HG03045 (cell line): Measurements from ENCODE around the gene SIPA1L2.

ENCODE experiments used
- ATAC-seq: cut with Tn5 transposase; IDR thresholded peaks from one replicate; pipeline ENCODE4 v1.9.1; 2021; ENCODE audit warnings: mild to moderate bottlenecking, moderate library complexity; ENCODE audit not compliant: unreplicated experiment

SIPA1L2 gene

DNA sequence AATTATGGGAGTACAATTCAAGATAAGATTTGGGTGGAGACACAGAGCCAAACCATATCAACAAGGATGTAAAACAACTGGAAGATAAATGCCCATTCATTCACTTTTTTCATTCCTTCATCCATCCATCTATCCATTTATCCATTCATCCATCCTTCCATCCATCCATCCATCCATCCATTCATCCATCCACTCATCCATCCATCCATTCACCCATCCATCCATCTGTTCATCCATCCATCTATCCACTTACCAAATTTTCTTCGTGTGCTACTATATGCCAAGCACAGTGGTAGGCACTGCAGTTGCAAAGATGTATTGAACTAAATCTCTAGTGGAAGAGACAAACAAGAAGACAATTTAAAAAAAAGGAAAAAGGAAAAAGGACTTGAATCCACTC, 14.3 kb upstream of the SIPA1L2 start:
- no peak for ATAC-seq

DNA sequence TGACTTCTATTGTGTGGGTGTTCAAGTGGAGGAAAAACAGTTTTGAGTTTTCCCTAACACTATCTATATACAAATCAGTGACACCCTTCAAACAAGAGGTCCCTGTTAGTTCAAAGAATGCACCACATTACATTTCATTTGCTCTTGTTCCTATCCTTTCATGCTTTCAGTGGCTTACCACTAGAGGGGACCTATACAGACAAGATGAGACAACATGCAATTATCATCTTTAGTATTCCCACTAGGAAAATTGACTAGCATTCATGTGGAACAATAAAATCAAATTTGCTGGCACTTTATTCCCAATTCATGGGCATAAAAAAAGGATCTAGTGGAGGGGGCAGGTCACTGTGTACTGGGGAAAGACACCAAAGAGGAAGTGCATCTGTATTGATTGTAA, 13.3 kb upstream of the SIPA1L2 start:
- ATAC-seq = no peak

DNA sequence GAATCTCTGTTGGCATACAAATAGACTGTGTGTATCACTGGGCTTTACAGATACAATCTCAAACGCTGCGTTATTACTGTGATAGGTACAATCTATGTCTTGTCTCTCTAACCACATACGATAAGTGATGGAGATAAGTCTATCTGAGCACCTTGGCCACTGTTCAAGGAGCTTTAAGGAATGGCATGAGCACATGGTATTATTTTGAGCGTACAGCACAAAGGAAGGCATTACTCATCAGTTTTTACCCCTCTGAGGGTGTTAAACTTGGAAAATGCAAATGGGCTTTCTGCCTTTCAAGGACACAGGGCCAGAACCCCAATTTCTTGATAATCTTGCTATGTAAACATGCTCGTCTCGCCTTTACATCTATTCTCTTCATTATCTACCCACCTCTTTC, 11.6 kb upstream of the SIPA1L2 start:
- no peak for ATAC-seq

DNA sequence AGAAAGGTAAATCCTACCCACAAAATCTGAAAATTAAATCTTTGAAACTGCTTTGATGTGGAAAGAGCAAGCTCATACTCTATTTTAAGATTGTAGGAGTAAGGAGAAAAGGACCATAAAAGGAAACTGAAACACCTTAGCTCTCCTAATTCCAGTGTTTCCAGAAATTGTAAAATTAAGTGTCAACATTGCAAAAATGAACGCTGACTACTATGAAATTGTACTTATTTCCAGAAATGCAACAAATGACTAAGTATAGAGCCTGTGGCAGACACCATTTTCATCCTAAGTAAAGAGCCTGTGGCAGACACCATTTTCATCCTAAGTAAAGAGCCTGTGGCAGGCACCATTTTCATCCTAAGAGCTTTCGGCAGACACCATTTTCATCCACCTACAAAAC, 6.9 kb upstream of the SIPA1L2 start:
- no peak for ATAC-seq

DNA sequence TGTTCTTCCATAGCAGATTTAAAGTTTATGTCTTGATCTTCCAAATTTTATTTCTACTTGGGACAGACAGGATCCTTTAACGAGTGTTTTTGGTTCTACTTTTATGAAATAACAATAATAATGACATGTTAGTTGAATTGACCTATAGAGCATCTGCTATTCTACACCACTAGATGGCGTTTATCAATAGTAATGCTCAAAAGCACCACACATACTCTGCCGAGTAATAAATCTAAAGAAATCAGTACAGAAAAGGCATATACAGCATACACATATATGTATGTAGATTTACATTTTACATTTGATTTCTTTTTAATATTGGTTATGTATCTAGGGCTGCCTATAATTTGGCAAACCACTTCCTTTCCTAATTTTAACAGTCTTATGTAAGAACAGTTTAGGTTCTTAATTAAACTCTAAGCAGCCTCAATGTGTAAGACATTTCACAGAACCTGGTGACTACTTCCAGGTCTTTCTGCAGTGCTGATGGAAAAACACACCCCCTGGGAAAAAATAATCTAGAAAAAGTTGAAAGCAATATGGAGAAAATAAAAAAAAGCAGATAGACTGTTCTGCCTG, 5.9 kb upstream of the SIPA1L2 start:
- ATAC-seq = peak; percentile 50

DNA sequence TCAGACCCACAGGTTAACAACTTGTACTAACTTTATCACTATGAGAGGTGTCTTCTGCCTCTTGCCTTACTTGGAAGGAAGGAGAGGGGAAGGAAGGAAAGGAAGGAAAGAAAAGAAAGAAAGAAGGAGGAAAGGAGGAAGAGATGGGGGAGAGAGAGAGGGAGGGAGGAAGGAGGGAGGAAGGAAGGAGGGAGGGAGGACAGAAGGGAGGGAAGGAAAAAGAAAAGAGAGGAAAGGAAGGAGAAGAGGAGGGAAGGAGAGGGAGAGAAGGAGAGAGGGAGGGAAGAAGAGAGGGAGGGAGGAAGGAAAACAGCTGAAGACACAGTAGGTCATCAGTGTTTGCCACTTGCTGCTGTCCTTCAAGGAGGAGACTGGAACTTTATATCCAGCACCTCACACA, 5.3 kb upstream of the SIPA1L2 start:
- no peak for ATAC-seq

DNA sequence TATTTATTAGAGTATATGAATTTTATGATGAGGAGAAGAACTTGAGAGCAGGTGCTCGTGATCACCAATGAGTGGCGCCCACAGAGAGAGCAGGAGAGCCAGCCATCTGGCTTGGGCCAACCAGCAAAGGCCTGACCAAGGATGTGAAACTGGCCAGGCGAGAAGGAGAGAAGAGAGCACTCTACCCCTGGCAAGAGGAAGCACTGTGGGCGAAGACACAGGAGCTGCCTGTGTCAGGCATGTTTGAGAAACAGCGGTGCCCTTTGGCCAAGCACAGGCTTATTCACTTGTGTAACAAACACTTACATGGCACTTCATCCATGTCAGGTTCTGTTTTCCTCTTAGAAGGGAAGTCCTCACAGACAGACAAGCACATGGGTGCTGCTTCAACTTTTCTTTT, 4.2 kb upstream of the SIPA1L2 start:
- ATAC-seq = no peak

DNA sequence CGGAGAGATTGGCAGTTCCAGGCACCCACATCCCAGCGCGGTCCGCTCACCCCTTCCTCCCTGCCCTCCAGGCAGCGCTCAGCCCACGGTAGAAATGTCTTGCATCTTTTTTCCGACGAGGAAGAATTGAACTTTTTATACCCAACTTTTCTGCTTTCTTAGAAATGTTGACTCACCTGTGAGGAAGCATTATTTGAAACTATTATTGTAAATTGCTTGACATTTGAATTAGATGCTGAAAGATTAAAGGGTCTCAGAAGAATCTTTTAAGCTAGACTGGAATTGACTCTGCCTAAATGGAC, 912 bp upstream of the SIPA1L2 start:
- no peak for ATAC-seq

DNA sequence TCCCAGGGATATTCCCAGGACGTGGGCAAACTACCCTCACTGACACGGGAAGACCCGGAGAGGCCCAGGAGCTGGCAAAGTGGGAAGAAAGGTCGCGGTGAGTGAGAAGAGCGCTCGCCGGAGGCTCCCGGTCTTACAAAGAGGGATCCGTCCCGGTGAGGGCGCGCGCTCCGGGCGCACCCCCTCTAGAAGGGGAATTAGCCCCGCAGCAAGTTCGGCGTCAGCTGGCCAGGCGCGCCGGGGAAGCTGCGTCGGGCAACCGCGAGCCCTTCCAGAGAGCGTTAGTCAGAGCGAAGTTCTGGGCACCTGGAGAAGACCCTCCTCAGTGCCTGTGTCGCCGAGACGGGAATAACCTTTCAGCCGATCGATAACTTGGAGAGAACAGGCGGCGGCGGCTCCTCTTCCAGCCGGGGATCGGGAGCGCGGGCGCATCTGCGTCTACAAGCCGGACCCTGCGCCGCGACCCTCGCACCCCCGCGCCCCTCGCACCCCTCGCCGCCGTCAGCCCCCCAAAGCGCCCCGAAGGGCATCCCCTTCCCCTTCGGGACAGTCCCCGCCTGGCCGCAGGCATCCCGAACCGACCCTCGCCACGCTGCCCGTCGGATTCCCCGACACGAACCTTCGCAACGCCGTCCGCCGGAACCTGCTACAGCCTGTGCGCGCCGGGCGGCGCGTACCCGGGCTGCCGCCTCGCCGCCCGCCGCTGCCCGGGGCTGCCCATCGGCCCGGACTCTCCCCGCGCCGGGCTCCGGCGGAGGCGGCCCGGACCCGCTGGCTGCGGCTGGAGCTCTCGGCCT, 485 bp downstream of the SIPA1L2 start:
- peak; percentile 47 for ATAC-seq

DNA sequence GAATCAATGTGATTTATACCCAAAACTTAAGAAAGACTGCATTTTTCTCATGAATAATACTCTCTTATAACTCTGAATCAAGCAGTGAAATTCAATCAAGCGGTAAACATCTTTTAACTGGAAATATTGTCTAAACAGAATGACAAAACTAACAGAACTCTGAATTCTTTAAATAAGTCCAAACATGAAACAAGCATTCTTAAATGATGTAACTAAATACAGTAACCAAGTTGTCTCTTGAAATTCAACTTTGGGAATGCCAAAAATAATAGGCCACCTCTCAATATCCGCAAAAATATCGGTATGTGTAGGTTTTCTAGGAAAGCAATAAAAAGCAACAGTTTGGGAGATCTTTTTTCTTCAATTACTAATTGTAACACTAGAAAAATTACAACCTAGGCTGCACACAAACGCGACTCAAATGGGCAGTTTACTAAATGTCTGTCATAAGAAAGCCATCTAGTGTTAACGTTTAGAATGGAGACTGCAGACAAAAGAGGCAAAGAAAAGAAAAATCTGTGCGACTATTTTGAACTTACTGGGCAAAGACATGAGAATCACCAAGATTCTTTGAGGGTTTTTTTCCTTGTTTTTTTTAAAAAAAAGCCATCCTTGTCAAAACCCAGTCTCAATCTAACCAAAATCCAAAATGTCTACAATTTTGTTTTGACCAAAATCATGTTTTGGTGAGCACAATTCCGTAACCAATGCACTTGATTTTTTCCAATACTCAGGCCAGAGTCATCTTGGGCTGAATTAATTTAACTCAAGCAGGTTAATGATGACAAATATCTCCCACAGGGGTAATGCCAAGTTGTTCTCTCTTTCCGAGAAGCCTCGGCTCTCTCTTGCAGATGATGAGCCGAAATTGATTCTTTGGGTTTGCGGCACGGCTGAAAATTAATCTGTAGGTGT, 1.3 kb downstream of the SIPA1L2 start:
- ATAC-seq = no peak

DNA sequence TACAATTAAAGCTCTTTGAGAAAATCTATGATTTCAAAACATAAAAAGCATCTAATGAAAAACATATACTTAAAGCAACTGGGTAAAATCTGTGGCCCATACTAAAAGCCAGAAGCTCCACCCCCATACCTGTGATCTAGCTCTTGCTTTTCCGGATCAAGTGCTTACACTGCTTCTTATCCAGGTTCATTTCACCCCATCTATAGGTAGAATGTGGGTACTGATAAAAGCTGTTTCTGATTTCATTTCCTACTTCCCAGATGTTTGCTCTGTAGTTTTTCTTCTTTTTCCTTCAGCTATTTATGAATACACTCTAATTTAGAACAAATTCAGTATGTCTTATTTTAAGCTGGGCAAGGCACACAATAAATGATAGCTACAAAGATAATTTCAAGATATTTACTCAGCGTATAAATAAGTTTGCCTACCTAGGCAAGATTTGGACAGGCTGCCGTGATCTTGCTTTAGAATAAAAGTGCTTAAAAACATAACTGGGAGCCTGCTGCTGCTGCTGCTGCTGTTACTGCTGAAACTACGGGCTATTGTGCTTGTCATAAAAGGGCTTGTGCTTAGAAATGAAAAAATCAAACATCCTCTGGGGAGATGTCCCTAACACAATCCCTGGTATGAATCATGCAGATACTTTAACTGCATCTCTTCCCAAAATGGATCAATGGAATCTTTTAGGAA, 2.1 kb downstream of the SIPA1L2 start:
- ATAC-seq = no peak

DNA sequence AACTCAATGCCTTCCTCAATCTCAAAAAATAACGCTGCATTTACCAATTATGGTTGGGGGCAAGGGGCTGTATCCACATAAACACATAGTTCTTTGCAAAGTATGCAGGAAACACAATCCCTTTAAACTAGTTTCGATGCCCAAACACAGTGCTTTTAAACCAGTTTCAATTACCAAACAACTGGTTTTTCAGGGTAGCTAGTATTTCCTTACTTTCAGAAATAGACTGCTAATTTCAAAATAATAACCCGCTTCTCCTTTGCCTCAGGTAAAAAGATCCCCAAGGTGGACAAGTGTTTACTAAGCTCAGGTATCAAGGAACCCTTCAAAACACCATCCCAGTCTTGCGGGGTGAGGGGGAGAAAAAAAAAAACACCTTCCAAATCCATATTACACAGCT, 2.8 kb downstream of the SIPA1L2 start:
- ATAC-seq = no peak

DNA sequence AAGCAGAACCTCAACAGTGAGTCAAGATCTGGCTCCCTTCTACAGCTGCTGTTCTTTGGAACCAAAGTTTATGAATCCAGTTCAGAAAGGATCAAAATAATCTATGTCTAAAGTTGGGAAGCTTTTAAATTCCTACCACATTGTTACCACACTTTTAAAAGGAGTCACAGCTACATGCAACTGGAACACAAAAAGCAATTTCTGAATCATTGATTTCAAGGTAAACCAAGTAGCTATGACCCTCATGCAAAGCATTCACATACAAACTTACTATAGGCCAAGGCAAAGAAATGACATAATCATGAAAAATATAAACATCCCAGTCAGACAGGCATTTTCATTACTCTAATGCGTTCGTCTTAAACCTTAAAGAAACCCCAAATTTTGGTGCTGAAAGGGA, 3.5 kb downstream of the SIPA1L2 start:
- ATAC-seq = no peak

DNA sequence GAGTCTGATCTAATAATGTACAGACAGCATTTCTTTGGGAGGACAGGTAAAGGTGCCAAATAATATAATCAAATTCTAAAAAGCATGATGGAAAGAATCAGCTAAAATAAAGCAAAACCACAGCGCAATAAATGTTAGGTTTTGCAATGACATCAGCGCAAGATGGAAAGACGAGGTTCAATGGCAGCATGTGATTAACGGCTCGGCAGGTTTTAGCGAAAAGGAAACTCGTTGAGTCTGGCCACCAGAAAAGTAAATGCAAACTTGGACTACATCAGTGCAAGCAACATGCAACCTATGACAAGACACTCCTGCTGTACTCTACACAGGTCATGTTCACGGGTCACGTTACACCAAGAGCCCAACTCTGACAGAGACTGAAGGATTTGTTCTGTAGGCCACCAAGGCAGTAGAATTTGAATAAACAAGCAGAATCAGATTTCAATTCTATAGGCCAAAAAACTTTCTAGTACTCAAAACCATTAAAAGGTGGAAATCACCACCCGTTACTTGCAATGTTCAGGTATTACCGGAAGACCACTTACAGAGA, 4.5 kb downstream of the SIPA1L2 start:
- ATAC-seq = no peak

DNA sequence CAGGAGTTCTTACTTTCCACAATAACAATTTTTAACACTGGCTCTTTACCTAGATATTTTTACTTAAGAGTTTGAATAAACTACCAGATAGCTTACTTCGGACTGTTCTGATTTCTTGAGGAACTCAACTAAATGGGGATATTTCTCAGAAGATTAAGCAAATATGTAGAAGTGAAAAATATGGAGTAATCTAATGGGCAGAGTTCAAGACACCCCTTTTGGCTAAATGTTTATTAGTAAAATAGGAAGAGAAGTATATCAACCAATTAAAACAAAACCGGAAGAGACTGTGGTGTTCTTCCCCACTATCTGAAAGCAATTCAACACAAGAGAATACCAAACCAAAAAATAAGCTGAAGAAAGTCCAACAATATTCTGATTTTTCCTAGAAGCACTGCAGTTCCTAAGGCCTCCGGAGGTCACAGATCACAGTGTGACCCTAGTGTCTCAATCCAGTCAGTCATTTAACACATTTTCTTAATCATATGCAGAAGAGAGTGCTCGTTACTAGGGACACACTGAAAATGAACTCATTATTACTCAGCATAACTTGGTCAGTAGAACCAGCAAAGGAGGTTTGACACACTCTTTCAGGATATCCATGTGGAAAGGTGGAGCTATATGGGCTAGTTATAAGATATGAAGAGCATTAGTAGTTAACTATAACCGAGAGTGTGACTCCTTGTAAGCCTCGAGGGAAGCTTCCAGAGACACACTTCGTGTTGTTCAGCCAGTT, 5.2 kb downstream of the SIPA1L2 start:
- no peak for ATAC-seq

DNA sequence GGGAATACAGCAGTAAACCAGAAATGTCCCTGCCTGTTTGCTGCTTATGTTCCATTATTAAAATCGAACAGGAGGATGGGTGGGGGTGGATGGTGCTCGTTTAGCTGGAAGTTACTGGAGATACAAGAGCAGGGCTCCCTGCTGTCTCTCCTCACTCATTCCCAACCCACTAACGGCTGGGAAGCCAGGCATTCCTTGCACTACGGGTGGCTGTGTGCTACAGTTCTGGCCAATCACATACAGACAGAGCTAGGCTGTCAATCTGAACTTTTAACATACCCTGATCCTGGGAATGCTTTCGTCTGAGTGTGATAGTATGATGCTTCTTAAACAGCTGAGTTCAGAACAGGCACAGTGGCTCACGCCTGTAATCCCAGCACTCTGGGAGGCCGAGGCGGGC, 7.0 kb downstream of the SIPA1L2 start:
- ATAC-seq = no peak

DNA sequence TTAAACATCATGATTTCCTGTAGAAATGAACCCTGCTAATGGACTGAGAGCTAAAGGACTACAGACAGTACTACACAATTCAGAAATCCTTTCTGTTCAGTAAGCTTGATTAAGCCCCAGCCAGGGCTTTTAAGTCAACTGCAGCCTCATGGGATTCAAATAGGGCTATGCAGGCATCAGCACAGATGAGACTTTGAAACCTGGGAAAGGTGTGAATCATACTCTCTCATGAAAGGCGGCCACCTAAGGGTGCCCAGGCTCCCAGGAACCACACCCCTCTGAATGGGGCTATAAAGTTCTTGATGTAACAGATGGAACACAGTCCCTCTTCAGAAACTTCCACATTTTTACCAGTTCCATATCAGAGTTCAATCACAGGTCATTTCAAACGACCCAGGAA, 7.6 kb downstream of the SIPA1L2 start:
- no peak for ATAC-seq

DNA sequence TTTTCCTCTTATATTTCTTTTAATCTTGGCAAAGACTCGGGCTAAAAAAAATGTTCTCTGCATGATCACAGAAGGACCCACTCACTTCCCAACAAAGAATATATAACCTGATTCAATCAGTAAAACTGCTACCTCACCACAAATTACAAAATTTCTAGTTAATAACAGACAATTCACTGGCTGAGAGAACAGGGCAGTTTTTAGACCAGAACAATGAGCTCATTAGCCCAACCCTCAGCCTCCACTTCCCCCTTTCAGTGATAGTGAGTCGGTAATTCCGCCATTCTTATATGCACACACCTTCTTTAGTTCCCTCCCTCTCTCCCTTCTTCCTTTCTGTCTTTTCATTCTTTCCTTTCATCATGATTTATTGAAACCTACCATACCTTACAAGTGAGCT, 8.9 kb downstream of the SIPA1L2 start:
- ATAC-seq = no peak

DNA sequence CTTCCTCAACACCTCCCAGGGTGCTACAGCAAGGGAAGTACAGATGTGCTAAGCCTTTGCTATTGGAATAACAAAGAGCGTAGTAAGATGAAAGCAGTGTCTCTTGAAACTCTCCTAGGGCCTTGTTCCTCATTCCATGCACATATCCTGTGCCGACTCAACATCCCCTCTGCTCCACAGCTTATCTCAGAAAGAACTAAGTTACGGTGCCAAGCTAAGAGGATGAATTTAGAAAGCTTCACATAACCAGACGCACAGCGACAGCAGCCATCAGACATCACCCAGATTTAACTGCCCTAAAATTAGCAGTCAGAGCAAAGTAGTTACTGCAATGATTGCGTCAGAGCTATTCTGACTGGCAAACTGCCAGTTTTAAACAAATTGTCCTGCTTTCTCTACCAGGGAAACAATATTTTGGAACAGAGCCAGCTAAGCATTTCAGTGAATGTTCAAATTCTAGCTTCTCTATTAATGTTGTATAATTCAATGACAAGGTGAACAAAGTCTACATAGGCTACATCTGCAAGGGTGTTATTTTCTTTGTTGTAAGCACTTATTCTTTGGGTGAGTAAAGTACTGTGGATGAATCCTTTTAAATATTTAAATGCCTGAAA, 9.5 kb downstream of the SIPA1L2 start:
- no peak for ATAC-seq

DNA sequence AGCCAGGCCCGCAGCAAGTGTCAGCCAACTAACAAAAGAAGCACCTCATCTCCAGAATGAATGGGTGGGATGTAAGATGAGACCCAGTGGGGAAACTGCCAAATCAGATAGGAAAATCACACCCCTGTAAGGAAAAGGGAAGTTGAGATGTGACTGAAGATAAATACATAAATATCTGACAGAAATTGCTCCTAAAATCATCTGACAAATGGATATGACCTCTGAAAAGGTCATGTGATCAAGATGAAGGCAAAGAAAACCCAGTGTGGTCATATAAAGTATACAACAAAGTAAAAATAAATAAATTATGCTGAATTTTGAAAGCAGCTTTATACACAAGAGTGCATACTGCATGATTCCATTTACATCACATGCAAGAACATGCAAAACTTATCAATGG, 12.7 kb downstream of the SIPA1L2 start:
- no peak for ATAC-seq
